NCI-H774 (cell line): ENCODE data around the gene COMMD1.
"Not testable (repeated sequence)": the region's sequence is repeated elsewhere in the genome, so short reads cannot be mapped to it uniquely, and the experiment has no call there.

Experiments
- DNase-seq: peaks from one replicate; lab custom pipeline; 2025; lab: John Stamatoyannopoulos, UW

Gene COMMD1

GRCh38 chr2:61924895-61925663 lies 19.6 kb downstream of the COMMD1 start:
- DNase-seq: no peak

DNA sequence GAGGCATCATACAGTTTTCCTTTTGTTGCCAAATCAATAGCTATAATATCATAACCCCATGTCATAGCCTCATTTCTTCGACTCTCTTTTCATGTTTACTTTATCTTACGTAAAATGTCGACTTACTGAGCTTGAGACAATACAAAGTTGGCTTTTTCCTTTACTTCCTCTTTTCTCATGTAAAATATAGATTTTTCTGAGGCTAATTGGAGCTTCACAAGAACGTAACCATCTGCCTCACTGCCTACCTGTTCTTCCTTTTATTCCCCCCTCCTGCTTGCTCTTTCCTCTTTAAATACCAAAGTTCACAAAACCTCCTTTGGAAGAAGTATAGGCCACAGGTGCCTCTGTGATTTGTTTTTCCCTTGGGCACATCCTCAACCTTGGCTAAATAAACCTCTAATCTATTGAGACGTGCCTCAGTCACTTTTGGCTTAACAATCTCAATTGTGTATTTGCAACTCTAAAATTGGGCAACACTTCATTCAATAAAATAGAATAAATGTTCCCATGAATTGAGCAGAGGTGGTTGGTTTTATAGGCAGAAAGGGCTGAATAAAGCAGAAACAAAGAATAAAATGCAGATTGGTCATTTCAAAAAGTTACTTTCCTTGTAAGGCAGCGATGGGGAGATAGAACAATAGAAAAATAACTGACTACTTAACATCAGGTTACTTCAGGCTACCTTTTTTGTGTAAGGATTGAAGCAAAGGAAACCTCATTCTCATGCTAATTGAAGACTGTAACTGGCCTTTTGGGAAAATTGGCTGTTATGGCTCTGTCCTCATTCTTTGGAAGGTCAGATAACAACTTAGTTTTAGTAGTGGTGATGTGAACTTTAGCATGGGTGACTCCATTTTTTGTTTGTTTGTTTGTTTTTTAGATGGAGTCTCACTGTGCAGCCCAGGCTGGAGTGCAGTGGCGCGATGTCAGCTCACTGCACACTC lies 21.3 kb downstream of the COMMD1 start:
- DNase-seq: no peak

- no peak for DNase-seq
Measured at GRCh38 chr2:61928826-61929461, 23.5 kb downstream of the COMMD1 start.

DNA sequence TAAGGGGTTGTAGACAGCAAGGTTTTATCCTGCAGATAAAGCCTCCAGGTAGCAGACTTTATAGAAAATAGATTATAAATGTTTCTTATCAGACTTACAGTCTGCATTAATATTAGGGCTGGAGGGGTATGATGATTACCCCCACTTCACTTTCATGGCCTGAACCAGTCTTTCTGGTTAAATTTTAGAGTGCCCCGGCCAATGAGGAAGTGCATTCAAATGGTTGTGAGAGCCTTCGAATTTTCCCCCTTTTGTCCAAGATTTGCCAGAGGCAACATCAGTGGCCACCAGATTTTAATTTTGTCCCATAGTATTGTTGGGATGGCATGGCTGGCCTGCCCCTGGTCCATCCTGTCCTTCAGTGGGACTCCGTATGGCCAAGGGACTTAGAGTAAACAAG lies 31.6 kb downstream of the COMMD1 start:
- no peak for DNase-seq

- DNase-seq: no peak
Measured at GRCh38 chr2:61937886-61938285, 32.4 kb downstream of the COMMD1 start.

- DNase-seq: no peak
Measured at GRCh38 chr2:61938511-61938910, 33.0 kb downstream of the COMMD1 start.

DNA sequence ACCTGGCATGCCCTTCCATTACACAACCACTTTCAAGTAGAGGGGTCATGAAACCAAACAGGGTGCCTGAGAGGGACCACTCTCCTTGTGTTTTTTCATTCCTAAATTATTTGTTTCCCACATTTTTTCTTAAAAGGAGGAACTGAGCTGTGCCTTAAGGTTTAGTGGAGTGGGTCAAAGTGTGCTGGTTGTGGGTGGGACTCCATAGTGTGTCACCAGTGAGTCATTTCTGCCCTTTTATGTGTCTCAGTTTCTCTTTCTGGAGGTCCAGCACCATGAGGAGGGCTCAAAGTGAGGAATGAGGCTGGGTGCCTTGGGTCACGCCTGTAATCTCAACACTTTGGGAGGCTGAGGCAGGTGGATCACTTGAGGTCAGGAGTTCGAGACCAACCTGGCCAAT lies 37.8 kb downstream of the COMMD1 start:
- no peak for DNase-seq

DNA sequence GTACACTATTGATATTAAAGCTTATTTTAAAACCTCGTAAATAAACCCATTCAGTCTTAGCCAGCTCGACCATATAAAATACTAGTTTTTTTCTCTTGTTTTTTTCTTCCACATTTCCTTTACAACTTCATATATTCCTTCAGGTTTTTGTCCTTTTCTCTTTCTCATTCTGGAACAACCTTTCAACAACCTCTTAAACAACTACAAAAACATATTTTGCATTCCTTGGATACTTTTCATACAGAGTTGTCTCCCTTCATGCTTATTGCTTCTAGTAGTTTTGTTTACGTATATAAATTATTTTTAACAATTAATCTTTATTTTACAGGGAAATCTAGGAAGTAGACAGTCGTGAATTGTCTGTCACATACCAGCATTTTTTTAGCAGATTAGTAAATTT lies 41.2 kb downstream of the COMMD1 start:
- DNase-seq: no peak

GRCh38 chr2:61948661-61949457 lies 43.4 kb downstream of the COMMD1 start:
- DNase-seq: no peak

- DNase-seq: no peak
Measured at GRCh38 chr2:61949458-61949713, 43.9 kb downstream of the COMMD1 start.

GRCh38 chr2:61949714-61950560 lies 44.5 kb downstream of the COMMD1 start:
- no peak for DNase-seq

DNA sequence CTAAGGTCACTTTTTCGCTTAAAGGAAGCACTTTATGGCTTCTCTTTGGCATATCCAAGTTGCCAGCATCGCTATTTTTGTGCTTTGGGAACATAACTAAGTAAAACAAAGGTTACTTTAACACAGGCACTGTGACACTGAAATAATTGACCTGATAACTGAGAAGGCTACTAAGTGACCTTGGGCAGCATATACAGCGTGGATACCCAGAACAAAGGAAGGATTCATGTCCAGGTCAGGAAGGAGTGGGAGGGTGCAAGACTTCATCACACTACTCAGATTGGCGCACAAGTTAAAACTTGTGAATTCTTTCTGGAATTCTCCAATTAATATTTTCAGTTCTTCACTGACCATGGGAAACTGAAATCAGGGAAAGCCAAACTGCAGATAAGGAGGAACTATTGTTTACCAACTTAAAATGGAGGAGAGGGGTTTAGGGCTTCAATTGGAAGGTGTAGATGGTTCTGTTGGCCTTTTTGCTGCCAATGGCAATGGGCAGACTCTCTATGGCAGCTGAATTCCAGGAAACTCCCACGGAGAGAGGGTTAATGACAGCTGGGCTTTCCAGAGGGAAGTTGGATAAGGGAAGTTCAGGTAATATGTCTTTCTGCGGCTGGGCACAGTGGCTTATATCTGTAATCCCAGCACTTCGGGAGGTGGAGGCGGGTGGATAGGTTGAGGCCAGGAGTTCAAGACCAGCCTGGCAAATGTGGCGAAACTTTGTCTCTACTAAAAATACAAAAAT lies 45.3 kb downstream of the COMMD1 start:
- no peak for DNase-seq

DNA sequence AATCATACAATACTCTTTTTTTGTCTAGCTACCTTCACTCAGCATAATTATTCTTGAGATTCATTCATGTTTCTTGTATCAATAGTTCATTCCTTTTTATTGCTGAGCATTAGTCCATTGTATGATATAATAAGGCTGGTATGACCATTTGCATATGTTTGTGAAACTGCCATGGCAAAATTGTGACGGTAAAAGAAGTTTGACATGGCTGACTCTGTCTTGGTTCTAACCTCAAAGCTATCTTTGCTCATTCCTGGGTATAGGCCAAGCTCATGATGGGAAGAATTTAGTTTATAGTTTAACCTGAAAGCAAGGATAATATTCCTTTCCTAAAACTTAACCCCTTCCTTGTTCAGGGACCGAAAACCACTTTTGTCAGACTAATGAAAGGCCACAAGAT lies 46.4 kb downstream of the COMMD1 start:
- no peak for DNase-seq

GRCh38 chr2:61952288-61952687 lies 46.8 kb downstream of the COMMD1 start:
- no peak for DNase-seq

DNA sequence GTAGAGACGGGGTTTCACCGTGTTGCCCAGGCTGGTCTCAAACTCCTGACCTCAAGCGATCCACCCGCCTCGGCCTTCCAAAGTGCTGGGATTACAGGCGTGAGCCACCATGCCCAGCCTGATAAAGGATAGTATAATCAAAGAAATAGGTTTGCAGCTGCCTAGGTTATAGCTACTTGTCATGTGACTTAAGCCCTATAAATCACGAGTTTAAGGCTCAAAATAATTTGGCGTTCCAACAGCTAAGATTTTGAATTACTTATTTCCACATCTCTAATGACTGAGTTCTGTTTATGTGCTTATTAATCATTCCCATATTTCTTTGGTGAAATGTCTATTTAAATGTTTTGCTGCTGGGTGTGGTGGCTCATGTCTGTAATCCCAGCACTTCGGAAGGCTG lies 49.4 kb downstream of the COMMD1 start:
- DNase-seq: not testable (repeated sequence)

DNA sequence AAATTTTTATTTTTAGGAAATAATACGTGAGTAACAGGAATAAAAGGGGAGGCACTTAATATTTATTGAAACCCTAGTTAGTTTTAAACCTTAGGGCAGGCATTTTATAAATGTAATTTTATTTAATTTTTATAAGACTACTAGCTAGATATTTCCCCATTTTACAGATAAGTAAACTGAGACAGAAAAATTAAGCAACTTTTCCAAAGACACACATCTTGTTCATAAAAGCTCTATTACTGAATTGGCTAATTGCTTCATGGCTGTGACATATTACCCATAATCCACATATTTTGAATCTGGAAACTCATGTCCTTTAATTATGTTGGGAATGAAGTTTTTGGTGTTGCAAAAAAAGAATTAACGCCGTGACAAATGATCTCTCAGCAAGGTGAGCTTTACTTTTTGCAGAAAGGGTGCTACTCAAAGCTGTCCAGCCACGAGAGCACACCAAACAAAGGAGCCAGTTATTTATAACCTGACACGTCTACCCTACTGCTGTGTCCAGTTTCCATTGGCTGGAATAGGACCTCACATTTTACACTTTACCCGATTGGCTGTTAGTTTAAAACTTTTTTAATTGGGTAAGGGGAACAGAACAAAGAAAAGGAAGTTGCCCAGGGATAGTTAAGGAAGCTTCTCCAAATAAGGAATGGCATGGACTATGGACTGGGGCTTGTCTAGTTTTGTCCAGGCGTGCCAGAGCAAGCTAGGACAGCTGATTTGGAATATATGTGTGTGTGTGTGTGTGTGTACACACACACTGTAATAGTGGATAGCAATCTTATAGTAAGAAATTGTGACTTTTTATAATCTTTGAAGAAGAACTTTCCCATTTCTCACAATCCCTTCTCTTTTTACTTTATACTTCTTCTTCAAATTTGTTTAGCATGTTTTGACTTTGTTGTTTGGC lies 54.2 kb downstream of the COMMD1 start:
- no peak for DNase-seq

DNA sequence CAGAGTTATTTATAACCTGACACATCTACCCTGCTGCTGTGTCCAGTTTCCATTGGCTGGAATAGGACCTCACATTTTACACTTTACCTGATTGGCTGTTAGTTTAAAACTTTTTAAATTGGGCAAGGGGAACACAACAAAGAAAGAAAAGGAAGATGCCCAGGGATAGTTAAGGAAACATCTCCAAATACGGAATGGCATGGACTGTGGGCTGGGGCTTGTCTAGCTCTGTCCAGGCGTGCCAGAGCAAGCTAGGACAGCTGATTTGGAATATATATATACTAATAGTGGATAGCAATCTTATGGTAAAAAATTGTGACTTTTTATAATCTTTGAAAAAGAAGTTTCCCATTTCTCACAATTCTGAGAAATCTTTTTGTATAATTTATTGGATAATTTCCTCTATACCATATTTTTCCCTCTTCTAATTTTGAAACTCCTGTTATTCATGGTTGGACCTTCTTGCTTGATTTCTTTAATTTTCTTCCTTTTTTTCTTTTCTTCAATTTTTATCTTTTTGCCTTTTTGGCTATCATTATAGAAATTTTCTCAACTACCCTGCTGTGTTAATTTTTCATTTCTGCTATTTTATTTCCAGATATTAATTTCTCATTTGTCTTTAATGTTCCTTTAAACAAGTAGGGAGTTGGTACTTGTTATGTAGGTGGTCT lies 55.9 kb downstream of the COMMD1 start:
- no peak for DNase-seq

DNA sequence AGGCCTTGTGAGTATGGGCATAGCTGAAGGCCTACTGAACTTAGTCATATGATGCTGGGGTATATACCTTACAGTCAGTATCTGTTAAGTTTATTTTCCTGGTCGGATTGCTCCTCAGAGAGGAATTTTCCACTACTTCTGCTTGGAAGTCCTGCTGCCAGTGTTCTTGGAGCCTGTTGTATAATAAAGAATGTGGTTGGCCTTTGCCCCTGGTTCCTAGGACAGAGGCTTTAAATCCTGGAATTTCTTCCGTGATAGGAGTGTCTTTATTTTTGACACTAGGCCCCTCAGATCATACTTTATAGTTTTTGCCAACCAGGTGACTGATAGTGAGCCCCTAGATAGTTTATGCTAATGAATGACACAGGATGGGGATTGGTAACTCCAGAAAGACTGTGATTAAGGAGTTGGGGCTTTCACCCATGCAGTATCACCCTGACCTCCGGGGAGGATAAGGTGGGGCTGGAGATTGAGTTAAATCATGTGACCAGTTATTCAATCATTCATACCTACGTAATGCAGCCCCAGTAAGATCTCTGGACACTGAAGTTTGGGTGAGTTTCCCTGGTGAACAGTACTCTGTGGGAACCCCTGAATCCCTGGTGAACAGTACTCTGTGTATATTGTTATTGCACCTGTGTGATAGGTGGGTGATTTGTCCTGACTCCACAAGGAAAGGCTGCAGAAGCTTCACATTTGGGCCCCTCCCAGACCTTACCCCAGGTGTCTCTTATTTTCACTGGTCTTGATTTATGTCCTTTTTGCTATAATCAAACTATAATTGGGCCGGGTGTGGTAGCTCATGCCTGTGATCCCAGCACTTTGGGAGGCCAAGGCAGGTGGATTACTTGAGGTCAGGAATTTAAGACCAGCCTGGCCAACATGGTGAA lies 56.9 kb downstream of the COMMD1 start:
- DNase-seq: no peak
